ENCODE results near the gene HOXD11.
A peak's percentile ranks its signal among the peaks of the same experiment; 100 is the strongest.

DNA sequence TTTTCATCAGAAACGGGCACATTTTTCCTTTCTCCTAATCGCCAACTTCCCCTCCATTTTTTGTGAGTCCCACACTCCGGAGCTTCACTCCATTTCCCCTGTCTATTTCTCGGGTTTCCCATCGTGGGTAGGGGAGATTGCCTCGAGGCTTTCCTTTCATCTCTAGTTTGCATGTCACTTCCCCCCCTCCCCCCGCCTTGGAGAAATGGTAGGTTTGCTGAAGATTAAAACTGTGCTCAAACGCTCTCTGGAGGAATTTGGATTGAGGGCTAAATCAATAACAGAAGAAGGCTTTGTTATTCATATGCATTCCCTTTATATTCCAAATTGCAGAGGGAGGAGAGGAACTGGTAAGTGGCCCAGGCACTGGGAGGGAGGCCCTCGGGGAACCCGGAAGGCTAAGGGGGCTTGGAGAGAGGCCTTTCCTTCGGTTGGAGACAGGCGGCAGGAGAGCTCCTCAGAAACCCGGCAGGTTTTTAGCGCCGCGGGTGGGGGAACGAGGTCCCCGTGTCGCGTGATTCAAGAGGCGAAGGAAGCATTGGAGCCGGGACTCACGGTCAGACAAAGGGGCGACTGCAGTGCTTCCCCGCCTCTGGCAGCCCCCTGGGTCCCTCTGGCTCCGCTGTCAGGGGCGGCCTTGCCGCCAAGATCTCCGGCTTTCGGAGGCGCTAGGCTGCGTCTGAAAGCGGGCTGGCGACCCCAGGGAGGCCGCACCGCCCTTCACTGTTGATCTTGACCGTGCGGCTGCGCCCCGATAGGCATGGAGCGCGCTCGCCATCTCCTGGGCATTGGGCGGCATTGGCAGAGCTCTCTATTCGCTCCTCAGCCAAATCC, 9.9 kb upstream of the HOXD11 start:
- peak; percentile 88 for TF ChIP-seq RAD21 (IDR thresholded peaks at IDR 0.05; ENCODE audit: low read depth)
- no peak for TF ChIP-seq CEBPB (IDR thresholded peaks at IDR 0.05)
- TF ChIP-seq EP300 (IDR thresholded peaks at IDR 0.05; ENCODE audit: borderline replicate concordance) = no peak
- no peak for TF ChIP-seq YY1 (IDR thresholded peaks at IDR 0.05; ENCODE audit: low read depth)
- TF ChIP-seq, protein P1, sequence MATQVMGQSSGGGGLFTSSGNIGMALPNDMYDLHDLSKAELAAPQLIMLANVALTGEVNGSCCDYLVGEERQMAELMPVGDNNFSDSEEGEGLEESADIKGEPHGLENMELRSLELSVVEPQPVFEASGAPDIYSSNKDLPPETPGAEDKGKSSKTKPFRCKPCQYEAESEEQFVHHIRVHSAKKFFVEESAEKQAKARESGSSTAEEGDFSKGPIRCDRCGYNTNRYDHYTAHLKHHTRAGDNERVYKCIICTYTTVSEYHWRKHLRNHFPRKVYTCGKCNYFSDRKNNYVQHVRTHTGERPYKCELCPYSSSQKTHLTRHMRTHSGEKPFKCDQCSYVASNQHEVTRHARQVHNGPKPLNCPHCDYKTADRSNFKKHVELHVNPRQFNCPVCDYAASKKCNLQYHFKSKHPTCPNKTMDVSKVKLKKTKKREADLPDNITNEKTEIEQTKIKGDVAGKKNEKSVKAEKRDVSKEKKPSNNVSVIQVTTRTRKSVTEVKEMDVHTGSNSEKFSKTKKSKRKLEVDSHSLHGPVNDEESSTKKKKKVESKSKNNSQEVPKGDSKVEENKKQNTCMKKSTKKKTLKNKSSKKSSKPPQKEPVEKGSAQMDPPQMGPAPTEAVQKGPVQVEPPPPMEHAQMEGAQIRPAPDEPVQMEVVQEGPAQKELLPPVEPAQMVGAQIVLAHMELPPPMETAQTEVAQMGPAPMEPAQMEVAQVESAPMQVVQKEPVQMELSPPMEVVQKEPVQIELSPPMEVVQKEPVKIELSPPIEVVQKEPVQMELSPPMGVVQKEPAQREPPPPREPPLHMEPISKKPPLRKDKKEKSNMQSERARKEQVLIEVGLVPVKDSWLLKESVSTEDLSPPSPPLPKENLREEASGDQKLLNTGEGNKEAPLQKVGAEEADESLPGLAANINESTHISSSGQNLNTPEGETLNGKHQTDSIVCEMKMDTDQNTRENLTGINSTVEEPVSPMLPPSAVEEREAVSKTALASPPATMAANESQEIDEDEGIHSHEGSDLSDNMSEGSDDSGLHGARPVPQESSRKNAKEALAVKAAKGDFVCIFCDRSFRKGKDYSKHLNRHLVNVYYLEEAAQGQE (IDR thresholded peaks at IDR 0.05; ENCODE audit: low read depth) = no peak
- TF ChIP-seq, protein P2, sequence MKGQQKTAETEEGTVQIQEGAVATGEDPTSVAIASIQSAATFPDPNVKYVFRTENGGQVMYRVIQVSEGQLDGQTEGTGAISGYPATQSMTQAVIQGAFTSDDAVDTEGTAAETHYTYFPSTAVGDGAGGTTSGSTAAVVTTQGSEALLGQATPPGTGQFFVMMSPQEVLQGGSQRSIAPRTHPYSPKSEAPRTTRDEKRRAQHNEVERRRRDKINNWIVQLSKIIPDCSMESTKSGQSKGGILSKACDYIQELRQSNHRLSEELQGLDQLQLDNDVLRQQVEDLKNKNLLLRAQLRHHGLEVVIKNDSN (IDR thresholded peaks at IDR 0.05) = no peak
- TF ChIP-seq TEAD4 (IDR thresholded peaks at IDR 0.05) = no peak
- no peak for TF ChIP-seq TAF1 (IDR thresholded peaks at IDR 0.05; ENCODE audit: low read depth)
- no peak for TF ChIP-seq CREB1 (IDR thresholded peaks at IDR 0.05; ENCODE audit: low read depth)
- TF ChIP-seq, protein P3, sequence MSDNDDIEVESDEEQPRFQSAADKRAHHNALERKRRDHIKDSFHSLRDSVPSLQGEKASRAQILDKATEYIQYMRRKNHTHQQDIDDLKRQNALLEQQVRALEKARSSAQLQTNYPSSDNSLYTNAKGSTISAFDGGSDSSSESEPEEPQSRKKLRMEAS (IDR thresholded peaks at IDR 0.05) = peak; percentile 73
- no peak; the same call in 1 of the 2 replicates for TF ChIP-seq TCF12 (IDR thresholded peaks at IDR 0.05; ENCODE audit: low read depth)
- no peak for TF ChIP-seq EGR1 (IDR thresholded peaks at IDR 0.05)

Measured in Ishikawa (cell line).